NCI-H446 (cell line): ENCODE results near the gene STX7.

ENCODE experiments used
- DNase-seq, 2 experiments: peaks; one replicate each; lab custom pipeline; 2025; lab: John Stamatoyannopoulos, UW

Gene STX7

GRCh38 chr6:132412656-132413498, 100.0 kb downstream of the STX7 start:
- DNase-seq = no peak

GRCh38 chr6:132411296-132411695, 101.6 kb downstream of the STX7 start:
- no peak for DNase-seq

DNA sequence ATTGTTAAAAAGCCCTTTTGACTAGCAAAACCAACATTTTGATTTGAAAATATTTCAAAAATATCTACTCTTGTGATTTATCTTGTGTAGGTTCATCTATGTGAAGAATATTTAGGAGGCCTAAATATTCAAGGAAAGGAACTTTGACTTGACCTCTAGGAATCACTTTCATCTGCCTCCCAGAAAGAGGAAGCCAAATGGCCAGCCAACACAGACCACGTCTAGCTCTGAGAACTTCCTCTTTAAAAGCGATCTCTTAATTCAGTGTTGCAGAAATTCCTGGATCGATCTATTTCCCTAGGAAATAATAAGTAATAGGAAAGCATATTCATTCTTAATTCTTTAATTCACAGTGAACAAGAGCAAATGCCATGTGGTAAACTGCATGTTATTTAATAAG, 102.1 kb downstream of the STX7 start:
- DNase-seq = no peak

- no peak for DNase-seq
Observed at GRCh38 chr6:132405143-132405915, 107.6 kb downstream of the STX7 start.

GRCh38 chr6:132404736-132405135, 108.2 kb downstream of the STX7 start:
- no peak for DNase-seq

- DNase-seq = no peak
Observed at GRCh38 chr6:132404330-132404729, 108.6 kb downstream of the STX7 start.

DNA sequence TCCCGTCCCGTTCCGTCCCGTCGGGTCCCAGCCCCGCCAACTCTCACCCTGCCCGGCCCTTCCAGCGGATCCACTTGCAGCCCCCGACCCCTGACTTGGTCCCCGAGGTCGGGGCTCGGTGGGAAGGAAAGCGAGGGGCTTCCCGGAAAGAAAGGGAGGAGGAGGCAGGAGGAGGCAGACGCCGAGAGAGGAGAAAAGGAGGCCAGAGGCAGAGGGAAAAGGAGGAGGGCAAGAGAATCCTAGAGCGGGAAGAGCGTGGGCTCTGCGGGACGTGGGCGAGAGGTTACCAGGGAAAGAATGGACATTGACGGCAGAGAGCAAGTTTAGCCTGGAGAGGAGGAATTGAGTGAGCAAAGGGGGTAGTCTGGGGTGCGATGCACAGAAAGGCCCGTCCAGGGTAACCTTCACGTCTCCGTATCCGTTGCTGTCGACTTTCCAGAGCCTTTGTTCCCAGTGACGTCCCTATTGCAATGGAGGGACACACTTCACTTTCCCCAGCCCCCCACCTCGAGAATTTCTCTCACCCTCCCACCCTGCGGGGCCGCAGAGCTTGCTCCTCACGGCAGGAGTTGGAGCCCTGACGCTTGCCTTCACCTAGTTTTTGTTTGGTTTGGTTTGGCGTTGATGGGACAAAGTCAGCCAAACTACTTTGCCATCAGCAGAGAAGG, 111.2 kb downstream of the STX7 start:
- no peak for DNase-seq

DNA sequence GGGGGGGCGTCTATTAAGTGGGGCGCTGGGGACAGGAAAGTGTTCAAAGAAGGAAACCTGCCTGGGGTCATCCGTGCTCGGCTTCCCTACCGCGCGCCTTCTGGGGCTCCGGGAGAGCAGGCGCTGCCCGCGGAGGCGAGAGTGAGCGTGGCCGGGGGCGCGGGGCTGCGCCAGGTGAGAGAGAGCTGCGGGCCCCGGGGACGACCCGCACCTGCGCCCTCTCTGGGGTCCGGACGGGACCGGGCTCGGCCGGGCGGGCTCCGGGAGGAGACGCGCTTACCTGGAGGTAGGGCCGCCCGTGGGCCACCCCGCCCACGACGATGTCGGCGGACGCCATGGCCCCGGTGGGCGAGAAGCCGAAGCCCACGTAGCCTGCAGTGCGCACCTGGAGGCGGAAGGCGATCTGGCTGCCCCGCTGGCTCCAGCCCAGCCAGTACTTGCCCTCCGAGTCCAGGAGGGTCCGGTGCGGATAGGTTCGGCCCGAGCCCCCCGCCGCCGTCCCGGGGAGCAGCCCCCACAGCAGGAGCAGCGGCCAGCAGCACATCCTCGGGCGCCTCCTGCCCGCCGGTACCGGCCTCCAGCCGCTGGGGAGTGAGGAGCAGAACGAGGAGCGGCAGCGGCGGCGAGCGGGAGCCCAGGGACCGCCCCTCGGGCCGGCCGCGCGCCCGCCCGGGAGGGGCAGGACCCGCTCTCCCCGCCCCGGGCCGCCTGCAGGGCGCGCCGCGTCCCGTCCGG, 111.9 kb downstream of the STX7 start, which contains the start of gene MOXD1:
TSS of gene MOXD1 (minus strand) at position 593 of the 735 bp plus-strand sequence. CDS start at position 544, 49 bp downstream.
- DNase-seq = no peak

GRCh38 chr6:132400555-132400882, 112.4 kb downstream of the STX7 start:
- DNase-seq = no peak

GRCh38 chr6:132399376-132400074, 113.4 kb downstream of the STX7 start:
- no peak for DNase-seq
